ENCODE results near the gene ABCD1.

ABCD1 gene

GRCh38 chrX:153778684-153779101, 54.0 kb downstream of the ABCD1 start:
- H3K4me3 ChIP-seq, result no peak overlapping the region
- peak overlapping the region in 1 of 21 experiments; percentile 21 for H3K27ac ChIP-seq

- Histone ChIP-seq H3K27ac (no peak overlapping the region), H3K4me3 (no peak overlapping the region)
Observed at GRCh38 chrX:153779891-153780677, 55.4 kb downstream of the ABCD1 start.

- Histone ChIP-seq H3K27ac (peak within 1 kb of the TSS in 2 of 21 experiments; percentile 12 to 36), H3K4me3 (no peak within 1 kb of the TSS)
Observed at GRCh38 chrX:153780678-153781427, 56.2 kb downstream of the ABCD1 start, which contains the start of gene SRPK3. Gene SRPK3, plus strand, starts transcription at chrX:153781041. Its CDS starts 46 bp downstream, at chrX:153781087.

GRCh38 chrX:153781428-153782047, 56.9 kb downstream of the ABCD1 start:
- H3K4me3 ChIP-seq, result no peak overlapping the region
- H3K27ac ChIP-seq, result peak overlapping the region in 1 of 21 experiments; percentile 12

- Histone ChIP-seq H3K4me3 (no peak overlapping the region), H3K27ac (no peak overlapping the region)
Observed at GRCh38 chrX:153782313-153782712, 57.7 kb downstream of the ABCD1 start.

GRCh38 chrX:153782871-153783270, 58.2 kb downstream of the ABCD1 start:
- Histone ChIP-seq H3K27ac (no peak overlapping the region), H3K4me3 (no peak overlapping the region)

GRCh38 chrX:153783378-153784013, 58.8 kb downstream of the ABCD1 start:
- no peak overlapping the region for H3K4me3 ChIP-seq
- H3K27ac ChIP-seq, result no peak overlapping the region

GRCh38 chrX:153784325-153784967, 59.8 kb downstream of the ABCD1 start:
- H3K4me3 ChIP-seq, result no peak overlapping the region

GRCh38 chrX:153786669-153787068, 62.0 kb downstream of the ABCD1 start:
- Histone ChIP-seq H3K4me3 (no peak overlapping the region), H3K27ac (no peak overlapping the region)

More at GRCh38 chrX:153784325-153784967, 59.8 kb downstream of the ABCD1 start:
- H3K27ac ChIP-seq, result no peak overlapping the region

- no peak overlapping the region for H3K27ac ChIP-seq
- no peak overlapping the region for H3K4me3 ChIP-seq
Observed at GRCh38 chrX:153789654-153790053, 65.0 kb downstream of the ABCD1 start.

GRCh38 chrX:153791104-153791852, 66.6 kb downstream of the ABCD1 start:
- H3K27ac ChIP-seq, result no peak overlapping the region
- no peak overlapping the region for H3K4me3 ChIP-seq

- H3K27ac ChIP-seq, result no peak overlapping the region
Observed at GRCh38 chrX:153792368-153792767, 67.7 kb downstream of the ABCD1 start.

GRCh38 chrX:153793291-153793690, 68.6 kb downstream of the ABCD1 start:
- H3K27ac ChIP-seq, result peak overlapping the region; percentile 22 to 99 (median 93)
- H3K4me3 ChIP-seq, result peak overlapping the region; percentile 59 to 80 (median 66)

More at GRCh38 chrX:153792368-153792767, 67.7 kb downstream of the ABCD1 start:
- no peak overlapping the region for H3K4me3 ChIP-seq
